Colonic mucosa (tissue), 4 donors: ENCODE measurements around the gene DLGAP1. TPM values are rescaled to one million over a fixed set of nuclear protein-coding genes. Genes with fewer than 3 reads are reported as not detected.

Experiments
- DNase-seq: peaks from one replicate; pipeline ENCODE4 v3.0.0-alpha.2; 2020
- H3K27ac ChIP-seq: fragments of 200-600 bp; one replicate; pipeline ENCODE4 v1.8.0; 2021
- H3K27me3 ChIP-seq: fragments of 200-600 bp; one replicate; pipeline ENCODE4 v1.8.0; 2021
- H3K36me3 ChIP-seq: fragments of 200-600 bp; one replicate; pipeline ENCODE4 v1.8.0; 2021
- H3K4me1 ChIP-seq: fragments of 200-600 bp; one replicate; pipeline ENCODE4 v1.8.0; 2021; ENCODE audit warnings: mild to moderate bottlenecking
- H3K4me3 ChIP-seq: fragments of 200-600 bp; one replicate; pipeline ENCODE4 v1.8.0; 2021
- H3K9ac ChIP-seq, 2 donors: one replicate each; pipeline ENCODE4 v1.7.0; 2013; ENCODE audit warnings: control low read depth in 2 of 2, low read depth in 2 of 2, low read length in 2 of 2
- H3K9me3 ChIP-seq: fragments of 200-600 bp; one replicate; pipeline ENCODE4 v1.8.0; 2021
- intact Hi-C: fragments of 100-400 bp; cut with DNase I; formaldehyde crosslinking; loops from one replicate; pipeline ENCODE4 v1.14.1; 2022
- total RNA-seq, 2 donors: library from RNA; stranded (reverse); fragmentation: NEBNext Ultra II Directional in 1 of 2; extraction: Animal tissue kit (Norgen Biotek cat#: 25700) in 1 of 2; gene quantifications; one replicate each; pipeline ENCODE4 v1.2.1, GENCODE V29; 2021
- TF ChIP-seq, protein P1 (sequence below): fragments of 200-600 bp; IDR thresholded peaks from one replicate; pipeline ENCODE4 v1.8.0; 2022; ENCODE audit warnings: antibody characterized with exemption, mild to moderate bottlenecking
- donor health status: healthy.
- donor health status: DM: no; HTN: no; CAD: no.
- donor health status: DM: no; HTN: no; CAD: no.

The DLGAP1 gene
- total RNA-seq, 2 donors from 2014 or later: 0.25 to 0.50 TPM

DNA sequence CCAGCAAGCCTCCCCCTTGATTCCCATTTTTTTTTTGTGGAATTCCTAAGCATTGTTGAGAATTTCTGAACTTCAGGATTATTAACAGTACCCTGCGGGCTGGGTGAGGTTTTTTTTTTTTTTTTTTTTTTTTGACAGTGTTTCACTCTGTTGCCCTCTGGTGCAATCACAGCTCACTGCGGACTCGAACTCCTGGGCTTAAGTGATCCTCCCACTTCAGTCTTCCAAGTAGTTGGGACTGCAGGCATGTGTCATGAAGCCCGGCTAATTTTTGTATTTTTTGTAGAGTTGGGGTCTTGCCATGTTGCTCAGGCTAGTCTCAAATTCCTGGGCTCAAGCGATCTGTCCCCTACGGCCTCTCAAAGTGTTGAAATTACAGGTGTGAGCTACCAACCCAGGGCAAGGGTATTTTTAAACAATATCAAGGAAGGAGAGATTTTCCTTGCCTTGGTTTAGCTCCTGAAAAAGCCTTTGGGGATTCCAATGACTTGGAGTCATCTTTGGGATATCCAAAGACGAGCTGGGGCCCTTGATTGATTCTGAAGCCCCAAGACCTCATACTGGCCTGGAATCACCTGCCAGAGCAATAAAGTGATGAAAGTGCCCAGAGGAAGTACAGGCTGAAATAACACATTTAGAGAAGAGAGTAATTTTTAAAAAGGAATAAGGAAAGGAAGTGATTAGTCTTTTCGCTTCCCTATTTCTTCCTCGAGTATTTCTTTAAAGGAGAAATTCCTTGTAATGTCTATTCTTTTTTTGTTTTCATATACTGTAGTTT is 764.9 kb downstream of the DLGAP1 start:
- DNase-seq: no peak
- Histone ChIP-seq H3K9me3 (no peaks in the 10 kb centered on the region), H3K4me1 (no peaks in the 10 kb centered on the region), H3K27me3 (no peaks in the 10 kb centered on the region), H3K27ac (no peak overlapping the region), H3K36me3 (no peaks in the 10 kb centered on the region), H3K4me3 (no peak overlapping the region), H3K9ac (no peak overlapping the region)
- intact Hi-C loops: no loop called here
- TF ChIP-seq, protein P1, sequence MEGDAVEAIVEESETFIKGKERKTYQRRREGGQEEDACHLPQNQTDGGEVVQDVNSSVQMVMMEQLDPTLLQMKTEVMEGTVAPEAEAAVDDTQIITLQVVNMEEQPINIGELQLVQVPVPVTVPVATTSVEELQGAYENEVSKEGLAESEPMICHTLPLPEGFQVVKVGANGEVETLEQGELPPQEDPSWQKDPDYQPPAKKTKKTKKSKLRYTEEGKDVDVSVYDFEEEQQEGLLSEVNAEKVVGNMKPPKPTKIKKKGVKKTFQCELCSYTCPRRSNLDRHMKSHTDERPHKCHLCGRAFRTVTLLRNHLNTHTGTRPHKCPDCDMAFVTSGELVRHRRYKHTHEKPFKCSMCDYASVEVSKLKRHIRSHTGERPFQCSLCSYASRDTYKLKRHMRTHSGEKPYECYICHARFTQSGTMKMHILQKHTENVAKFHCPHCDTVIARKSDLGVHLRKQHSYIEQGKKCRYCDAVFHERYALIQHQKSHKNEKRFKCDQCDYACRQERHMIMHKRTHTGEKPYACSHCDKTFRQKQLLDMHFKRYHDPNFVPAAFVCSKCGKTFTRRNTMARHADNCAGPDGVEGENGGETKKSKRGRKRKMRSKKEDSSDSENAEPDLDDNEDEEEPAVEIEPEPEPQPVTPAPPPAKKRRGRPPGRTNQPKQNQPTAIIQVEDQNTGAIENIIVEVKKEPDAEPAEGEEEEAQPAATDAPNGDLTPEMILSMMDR: no peak

DNA sequence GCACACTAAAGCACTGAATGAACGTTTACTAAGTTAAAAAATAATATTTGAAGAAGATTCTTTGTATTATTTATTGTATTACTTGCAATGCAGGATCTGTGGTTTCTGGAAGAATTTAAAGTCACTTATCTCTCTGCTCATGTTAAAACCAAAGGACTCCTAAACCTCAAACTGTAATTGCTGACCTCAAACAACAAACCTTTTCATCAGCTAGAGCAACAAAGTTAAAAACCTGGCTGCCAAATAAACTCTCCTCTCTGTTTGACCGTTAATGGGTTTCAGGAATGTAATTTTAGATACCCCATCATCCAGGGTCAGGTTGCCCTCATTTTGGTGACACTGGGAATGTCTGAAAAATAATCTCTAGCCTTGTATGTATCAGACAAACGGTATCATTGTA is 766.0 kb downstream of the DLGAP1 start:
- Histone ChIP-seq H3K27ac (no peak overlapping the region), H3K9me3 (no peaks in the 10 kb centered on the region), H3K36me3 (no peaks in the 10 kb centered on the region), H3K9ac (no peak overlapping the region), H3K4me3 (no peak overlapping the region), H3K27me3 (no peaks in the 10 kb centered on the region), H3K4me1 (no peaks in the 10 kb centered on the region)
- TF ChIP-seq, protein P1: no peak
- DNase-seq: no peak
- intact Hi-C loops: no loop called here

DNA sequence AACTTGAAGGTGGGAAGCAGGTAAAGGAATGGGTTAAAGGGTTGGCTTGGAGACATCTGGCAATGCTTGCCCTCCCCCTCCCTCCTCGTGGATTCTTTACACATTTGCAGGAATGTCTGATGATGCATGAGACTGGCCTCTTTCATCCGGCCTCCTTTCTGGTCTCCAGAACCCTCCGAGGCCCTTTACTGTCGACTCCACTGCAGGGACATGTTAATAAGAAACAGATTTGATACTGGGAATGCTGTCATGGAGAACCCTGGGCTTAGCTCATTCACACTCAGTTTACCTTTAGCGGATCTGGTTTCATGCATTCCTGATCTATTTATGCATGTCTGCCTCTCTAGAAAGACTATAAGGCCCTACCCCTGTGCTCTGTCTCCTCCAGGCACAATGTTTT is 766.4 kb downstream of the DLGAP1 start:
- no peaks in the 10 kb centered on the region for H3K4me1 ChIP-seq
- H3K27ac ChIP-seq: no peak overlapping the region
- no peak for DNase-seq
- H3K36me3 ChIP-seq: no peaks in the 10 kb centered on the region
- H3K9ac ChIP-seq: no peak overlapping the region
- H3K4me3 ChIP-seq: no peak overlapping the region
- TF ChIP-seq, protein P1: no peak
- H3K9me3 ChIP-seq: no peaks in the 10 kb centered on the region
- no peaks in the 10 kb centered on the region for H3K27me3 ChIP-seq
- intact Hi-C loops: no loop called here

DNA sequence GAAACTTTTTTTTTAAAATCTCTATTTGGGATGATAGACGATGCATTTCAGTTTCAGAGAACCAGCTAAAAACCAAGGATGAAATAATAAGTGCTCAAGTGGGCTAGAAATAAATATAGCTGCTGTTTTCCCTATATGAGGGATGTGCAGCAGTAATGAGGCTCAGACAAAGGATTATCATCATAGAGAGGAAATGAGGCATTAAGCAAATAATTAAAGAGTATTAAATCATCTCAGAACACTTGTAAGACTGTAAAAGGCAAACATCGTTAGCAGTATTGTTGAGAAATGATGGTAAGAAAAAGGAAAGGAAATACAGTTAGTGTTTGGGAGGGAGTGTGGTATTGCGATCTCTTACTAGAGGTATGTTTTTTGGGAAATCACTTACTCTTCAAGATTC is 771.6 kb downstream of the DLGAP1 start:
- no peaks in the 10 kb centered on the region for H3K9me3 ChIP-seq
- no peaks in the 10 kb centered on the region for H3K27me3 ChIP-seq
- no peak overlapping the region for H3K4me3 ChIP-seq
- no peaks in the 10 kb centered on the region for H3K4me1 ChIP-seq
- TF ChIP-seq, protein P1: no peak
- no peak overlapping the region for H3K27ac ChIP-seq
- no peak for DNase-seq
- intact Hi-C loops: no loop called here
- no peak overlapping the region for H3K9ac ChIP-seq
- no peaks in the 10 kb centered on the region for H3K36me3 ChIP-seq

DNA sequence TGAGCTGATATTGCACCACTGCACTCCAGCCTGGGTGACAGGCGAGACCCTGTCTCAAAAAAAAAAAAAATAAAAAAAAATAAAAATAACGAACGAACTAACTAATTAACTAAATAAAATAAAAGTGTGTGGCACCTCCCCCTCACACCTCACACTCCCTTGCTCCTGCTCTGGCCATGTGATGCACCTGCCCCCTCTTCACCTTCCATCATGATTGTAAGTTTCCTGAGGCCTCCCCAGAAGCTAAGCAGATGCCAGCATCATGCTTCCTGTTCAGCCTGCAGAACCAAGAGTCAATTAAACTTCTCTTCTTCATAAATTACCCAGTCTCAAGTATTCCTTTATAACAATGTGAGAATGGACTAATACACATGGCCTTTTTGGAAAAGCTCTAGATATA is 773.0 kb downstream of the DLGAP1 start:
- TF ChIP-seq, protein P1: no peak
- H3K4me1 ChIP-seq: no peaks in the 10 kb centered on the region
- DNase-seq: no peak
- H3K4me3 ChIP-seq: no peak overlapping the region
- no peak overlapping the region for H3K9ac ChIP-seq
- intact Hi-C loops: no loop called here
- H3K9me3 ChIP-seq: no peaks in the 10 kb centered on the region
- no peak overlapping the region for H3K27ac ChIP-seq
- H3K36me3 ChIP-seq: no peaks in the 10 kb centered on the region
- no peaks in the 10 kb centered on the region for H3K27me3 ChIP-seq
